ENCODE data around the gene ZNF385D. TPM values are rescaled to one million over a fixed set of nuclear protein-coding genes. Genes with fewer than 3 reads are reported as not detected.

ZNF385D gene
- total and polyA plus RNA-seq, 4 donors: 0.17 to 30.9 (median 1.9) TPM

DNA sequence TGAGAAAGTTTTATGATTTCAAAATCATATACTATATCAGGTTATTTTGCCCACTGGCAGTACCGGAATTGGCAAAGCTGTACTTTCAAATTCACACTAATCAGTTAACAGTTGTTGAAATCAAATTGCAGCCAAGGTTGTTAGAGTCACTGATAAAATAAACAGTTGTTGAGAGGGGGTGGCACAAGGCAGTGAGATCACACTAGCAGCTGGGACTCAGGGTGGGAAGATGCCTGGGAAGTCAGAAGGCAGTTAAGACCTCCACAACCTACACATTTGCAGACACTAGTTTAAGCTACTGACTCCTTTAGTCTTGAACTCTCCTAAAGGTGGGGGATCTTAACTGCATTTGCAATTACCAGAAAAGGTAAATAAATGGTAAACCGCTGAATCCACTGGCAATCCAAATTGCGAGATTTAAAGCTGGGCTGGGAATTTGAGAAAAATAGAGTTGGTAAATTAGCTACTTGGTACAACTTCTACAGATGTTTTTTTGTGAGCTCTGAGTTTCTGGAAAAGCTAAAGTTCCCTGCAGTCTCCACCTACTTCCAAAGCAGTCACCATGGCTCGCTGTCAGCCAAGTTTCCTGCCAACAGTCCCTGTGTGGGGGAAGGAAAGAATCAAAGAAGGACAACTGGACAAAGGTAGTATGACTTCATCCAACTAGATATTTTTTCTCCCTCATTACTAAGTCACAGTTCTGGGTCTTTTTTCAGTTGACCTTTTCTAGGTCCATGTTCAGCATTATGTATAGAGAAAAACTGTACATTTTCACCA, 105.7 kb downstream of the ZNF385D start:
- H3K9me3 ChIP-seq (ENCODE audit: control insufficient read depth in 4 of 4, insufficient read depth in 3 of 4, low read length in 3 of 4): peaks cover 0 to 2% (median 0%) of the 10 kb centered on the region in 4 donors
- peak overlapping the region in 1 of 2 donors; percentile 37 for H3K27ac ChIP-seq (ENCODE audit: low read depth in 1 of 2, low read length in 1 of 2)
- 62 to 64% methylated on average over 4 of the region's 4 CpGs for WGBS, 2 donors
- no peaks in the 10 kb centered on the region for H3K36me3 ChIP-seq (ENCODE audit: control insufficient read depth in 4 of 4, insufficient read depth in 4 of 4, low read length in 4 of 4)
- peak in 2 of 3 donors; percentile 12 to 30 for DNase-seq
- no peaks in the 10 kb centered on the region for H3K27me3 ChIP-seq (ENCODE audit: control insufficient read depth in 3 of 3, insufficient read depth in 3 of 3, low read length in 2 of 3)
- H3K4me1 ChIP-seq (ENCODE audit: control insufficient read depth in 5 of 5, insufficient read depth in 5 of 5, low read length in 5 of 5): peaks cover 0 to 15% (median 0%) of the 10 kb centered on the region in 5 donors
- no peak for TF ChIP-seq CTCF (IDR thresholded peaks at IDR 0.05; ENCODE audit: control extremely low read depth, extremely low read depth)
- no peak overlapping the region for H3K4me3 ChIP-seq
- peak; percentile 37 for ATAC-seq (ENCODE audit: insufficient read depth, low FRiP score)
- no peak overlapping the region for H3K9ac ChIP-seq (ENCODE audit: insufficient read depth in 1 of 2, low read length in 2 of 2)

GRCh38 chr3:21644268-21644667, 106.7 kb downstream of the ZNF385D start:
- Histone ChIP-seq H3K36me3 (ENCODE audit: control insufficient read depth in 4 of 4, insufficient read depth in 4 of 4, low read length in 4 of 4) (no peaks in the 10 kb centered on the region), H3K4me3 (no peak overlapping the region), H3K27ac (ENCODE audit: low read depth in 1 of 2, low read length in 1 of 2) (no peak overlapping the region), H3K9ac (ENCODE audit: insufficient read depth in 1 of 2, low read length in 2 of 2) (no peak overlapping the region), H3K9me3 (ENCODE audit: control insufficient read depth in 4 of 4, insufficient read depth in 3 of 4, low read length in 3 of 4) (peaks cover 0 to 2% (median 0%) of the 10 kb centered on the region in 4 donors), H3K4me1 (ENCODE audit: control insufficient read depth in 5 of 5, insufficient read depth in 5 of 5, low read length in 5 of 5) (peaks cover 0 to 15% (median 0%) of the 10 kb centered on the region in 5 donors), H3K27me3 (ENCODE audit: control insufficient read depth in 3 of 3, insufficient read depth in 3 of 3, low read length in 2 of 3) (no peaks in the 10 kb centered on the region)
- DNase-seq (no peak), ATAC-seq (ENCODE audit: insufficient read depth, low FRiP score) (no peak)
- WGBS, 2 donors: 84 to 91% methylated on average over 2 of the region's 2 CpGs
- no peak for TF ChIP-seq CTCF (IDR thresholded peaks at IDR 0.05; ENCODE audit: control extremely low read depth, extremely low read depth)

- ATAC-seq (ENCODE audit: insufficient read depth, low FRiP score): no peak
- no peaks in the 10 kb centered on the region for H3K27me3 ChIP-seq (ENCODE audit: control insufficient read depth in 3 of 3, insufficient read depth in 3 of 3, low read length in 2 of 3)
- H3K9ac ChIP-seq (ENCODE audit: insufficient read depth in 1 of 2, low read length in 2 of 2): no peak overlapping the region
- H3K27ac ChIP-seq (ENCODE audit: low read depth in 1 of 2, low read length in 1 of 2): no peak overlapping the region
- H3K4me3 ChIP-seq: no peak overlapping the region
- H3K4me1 ChIP-seq (ENCODE audit: control insufficient read depth in 5 of 5, insufficient read depth in 5 of 5, low read length in 5 of 5): peaks cover 0 to 15% (median 0%) of the 10 kb centered on the region in 5 donors
- no peak for TF ChIP-seq CTCF (IDR thresholded peaks at IDR 0.05; ENCODE audit: control extremely low read depth, extremely low read depth)
- DNase-seq: no peak
- no peaks in the 10 kb centered on the region for H3K36me3 ChIP-seq (ENCODE audit: control insufficient read depth in 4 of 4, insufficient read depth in 4 of 4, low read length in 4 of 4)
- H3K9me3 ChIP-seq (ENCODE audit: control insufficient read depth in 4 of 4, insufficient read depth in 3 of 4, low read length in 3 of 4): peaks cover 0 to 2% (median 0%) of the 10 kb centered on the region in 4 donors
- 70 to 71% methylated on average over 2 of the region's 2 CpGs for whole genome bisulfite sequencing, 2 donors
These were observed 107.3 kb downstream of the ZNF385D start for GRCh38 chr3:21643752-21644151.

Measured in lung (tissue), 12 donors.